ENCODE data around the gene MLLT1.

DNA sequence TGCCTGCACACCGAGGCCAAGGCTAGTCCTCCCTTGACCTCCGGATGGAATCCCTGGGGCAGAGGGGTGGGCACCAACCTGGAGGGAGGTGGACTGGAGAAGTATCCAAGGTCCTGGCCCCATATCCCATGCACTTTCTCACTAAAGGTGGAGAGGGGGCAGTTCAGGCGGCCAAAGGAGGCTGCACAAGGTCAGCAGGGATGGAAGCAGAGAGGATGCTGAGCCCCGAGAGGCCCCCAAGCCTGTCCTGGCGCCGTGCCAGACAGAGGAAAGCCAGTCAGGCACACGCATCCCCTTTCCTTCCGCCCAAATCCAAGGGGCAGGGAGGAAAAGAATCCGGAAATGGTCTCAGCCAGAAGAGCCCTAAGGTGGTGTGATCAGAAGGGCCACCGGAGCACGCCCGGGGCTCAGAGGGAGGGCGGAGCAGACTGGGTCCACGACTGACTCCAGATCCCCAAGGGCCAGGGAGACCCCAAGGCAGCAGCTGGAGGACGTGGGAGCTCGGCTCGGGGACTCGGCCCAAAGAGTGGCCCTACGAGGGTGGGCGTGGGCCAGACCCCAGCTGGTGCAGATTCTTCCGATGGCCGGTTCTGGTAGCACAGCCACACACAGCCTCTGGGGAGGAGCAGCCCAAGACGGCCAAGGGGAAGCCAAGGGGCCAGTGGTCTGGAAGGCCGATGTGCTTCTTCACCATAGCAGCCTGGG, 60.0 kb downstream of the MLLT1 start:
- no peak for TF ChIP-seq EP300 (IDR thresholded peaks at IDR 0.05)
- TF ChIP-seq, protein P1, sequence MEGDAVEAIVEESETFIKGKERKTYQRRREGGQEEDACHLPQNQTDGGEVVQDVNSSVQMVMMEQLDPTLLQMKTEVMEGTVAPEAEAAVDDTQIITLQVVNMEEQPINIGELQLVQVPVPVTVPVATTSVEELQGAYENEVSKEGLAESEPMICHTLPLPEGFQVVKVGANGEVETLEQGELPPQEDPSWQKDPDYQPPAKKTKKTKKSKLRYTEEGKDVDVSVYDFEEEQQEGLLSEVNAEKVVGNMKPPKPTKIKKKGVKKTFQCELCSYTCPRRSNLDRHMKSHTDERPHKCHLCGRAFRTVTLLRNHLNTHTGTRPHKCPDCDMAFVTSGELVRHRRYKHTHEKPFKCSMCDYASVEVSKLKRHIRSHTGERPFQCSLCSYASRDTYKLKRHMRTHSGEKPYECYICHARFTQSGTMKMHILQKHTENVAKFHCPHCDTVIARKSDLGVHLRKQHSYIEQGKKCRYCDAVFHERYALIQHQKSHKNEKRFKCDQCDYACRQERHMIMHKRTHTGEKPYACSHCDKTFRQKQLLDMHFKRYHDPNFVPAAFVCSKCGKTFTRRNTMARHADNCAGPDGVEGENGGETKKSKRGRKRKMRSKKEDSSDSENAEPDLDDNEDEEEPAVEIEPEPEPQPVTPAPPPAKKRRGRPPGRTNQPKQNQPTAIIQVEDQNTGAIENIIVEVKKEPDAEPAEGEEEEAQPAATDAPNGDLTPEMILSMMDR (IDR thresholded peaks at IDR 0.05), result no peak

Measured in ovary (tissue), 3 donors.